GM12873 (cell line): Measurements from ENCODE around the gene SUSD1.

ENCODE experiments used
- TF ChIP-seq, protein P1 (sequence below): IDR thresholded peaks from 2 replicates; pipeline ENCODE4 v1.5.1; 2012; ENCODE audit warnings: low read depth, mild to moderate bottlenecking, moderate library complexity, low read length, control low read depth; ENCODE audit not compliant: insufficient read depth; ENCODE audit errors: missing control alignments

SUSD1 gene

DNA sequence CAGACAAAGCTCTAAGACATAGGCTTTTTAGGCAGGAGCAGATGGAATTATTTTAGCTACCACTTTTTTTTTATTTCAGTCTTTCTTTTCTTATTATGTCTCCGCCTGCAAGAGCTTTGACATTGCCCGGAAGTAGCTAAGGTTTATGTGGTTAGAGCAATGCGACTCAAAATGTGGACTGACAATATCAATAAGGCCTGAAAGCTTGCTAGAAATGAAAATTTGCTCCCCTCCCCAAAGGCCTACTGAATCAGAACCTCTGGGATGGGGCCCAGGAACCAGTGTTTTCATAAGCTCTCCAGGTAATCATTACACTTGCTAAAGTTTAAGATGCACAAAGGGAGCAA, 81.3 kb downstream of the SUSD1 start:
- TF ChIP-seq, protein P1, sequence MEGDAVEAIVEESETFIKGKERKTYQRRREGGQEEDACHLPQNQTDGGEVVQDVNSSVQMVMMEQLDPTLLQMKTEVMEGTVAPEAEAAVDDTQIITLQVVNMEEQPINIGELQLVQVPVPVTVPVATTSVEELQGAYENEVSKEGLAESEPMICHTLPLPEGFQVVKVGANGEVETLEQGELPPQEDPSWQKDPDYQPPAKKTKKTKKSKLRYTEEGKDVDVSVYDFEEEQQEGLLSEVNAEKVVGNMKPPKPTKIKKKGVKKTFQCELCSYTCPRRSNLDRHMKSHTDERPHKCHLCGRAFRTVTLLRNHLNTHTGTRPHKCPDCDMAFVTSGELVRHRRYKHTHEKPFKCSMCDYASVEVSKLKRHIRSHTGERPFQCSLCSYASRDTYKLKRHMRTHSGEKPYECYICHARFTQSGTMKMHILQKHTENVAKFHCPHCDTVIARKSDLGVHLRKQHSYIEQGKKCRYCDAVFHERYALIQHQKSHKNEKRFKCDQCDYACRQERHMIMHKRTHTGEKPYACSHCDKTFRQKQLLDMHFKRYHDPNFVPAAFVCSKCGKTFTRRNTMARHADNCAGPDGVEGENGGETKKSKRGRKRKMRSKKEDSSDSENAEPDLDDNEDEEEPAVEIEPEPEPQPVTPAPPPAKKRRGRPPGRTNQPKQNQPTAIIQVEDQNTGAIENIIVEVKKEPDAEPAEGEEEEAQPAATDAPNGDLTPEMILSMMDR, result no peak

DNA sequence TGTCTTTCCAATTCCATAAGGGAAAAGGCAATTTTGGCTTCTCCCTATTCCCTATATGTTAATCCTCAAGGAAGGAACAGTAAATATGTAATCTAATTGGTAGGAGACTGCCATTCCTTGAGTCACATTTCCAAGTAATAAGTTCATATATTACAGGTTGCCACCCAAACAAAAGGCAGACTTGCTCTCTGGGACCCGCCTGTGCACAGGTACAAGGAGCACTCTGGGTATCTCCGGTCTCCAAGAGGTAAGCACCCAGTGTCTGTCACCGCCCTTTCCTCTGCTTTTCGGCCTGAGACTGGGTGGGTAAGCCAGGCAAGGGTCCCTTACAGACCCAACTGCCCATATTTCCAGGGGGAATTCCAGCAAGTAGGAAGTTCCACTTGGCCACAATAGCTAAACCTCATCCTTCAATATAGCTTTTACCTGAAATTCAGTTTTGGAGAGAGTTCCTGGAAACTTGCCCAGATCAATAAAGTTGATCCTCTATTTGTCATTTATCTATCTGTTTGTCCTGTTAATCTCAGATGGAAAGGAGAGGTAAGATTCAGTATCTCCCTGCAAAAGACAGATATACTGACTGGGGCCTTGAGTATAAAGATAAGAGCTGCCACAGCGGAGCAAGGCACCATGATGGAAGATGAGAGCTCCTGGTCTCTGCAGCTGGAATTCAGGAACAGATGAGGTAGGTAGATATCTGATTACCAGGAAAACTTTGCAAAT, 81.8 kb downstream of the SUSD1 start:
- TF ChIP-seq, protein P1, result no peak

DNA sequence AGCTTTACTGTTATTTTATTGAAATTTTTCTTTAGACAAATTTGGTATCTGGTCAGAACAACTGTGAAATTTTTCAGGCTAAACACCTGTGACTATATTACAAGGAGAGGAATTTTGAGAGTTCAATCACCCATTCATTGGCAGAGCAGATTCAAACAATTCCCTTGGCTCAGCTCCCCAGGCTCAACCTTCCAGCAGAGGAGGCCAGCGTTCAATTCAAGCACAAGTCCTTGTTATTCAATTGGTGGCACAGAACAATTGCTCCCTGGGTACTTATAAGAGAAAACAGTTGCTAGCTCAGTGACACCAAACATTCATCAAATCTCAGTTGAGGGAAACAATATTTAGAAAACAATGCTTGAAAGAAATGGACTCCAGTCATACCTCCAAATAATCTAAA, 83.3 kb downstream of the SUSD1 start:
- TF ChIP-seq, protein P1, result peak; percentile 47

- TF ChIP-seq, protein P1, result no peak
These were observed 87.6 kb downstream of the SUSD1 start for GRCh38 chr9:112087506-112087905.

GRCh38 chr9:112086627-112087026, 88.5 kb downstream of the SUSD1 start:
- TF ChIP-seq, protein P1, result peak; percentile 63

DNA sequence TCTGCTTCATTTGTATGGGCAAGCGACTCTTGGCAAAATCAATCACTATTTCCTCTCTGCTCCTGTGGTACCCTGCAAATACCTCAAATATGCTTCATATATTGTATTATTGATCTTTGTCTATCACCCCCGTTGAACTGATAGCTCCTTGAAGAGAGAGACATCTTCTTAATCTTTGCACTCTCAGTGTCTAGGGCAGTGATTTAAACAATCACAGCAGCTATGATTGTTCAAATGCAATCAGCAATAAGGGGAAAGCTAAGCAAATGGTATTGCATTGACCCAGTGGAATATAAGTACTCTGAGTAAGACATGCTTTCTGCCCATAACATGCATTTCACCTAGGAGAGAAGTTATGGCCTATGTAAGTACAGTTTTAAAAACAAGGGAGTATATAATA, 90.2 kb downstream of the SUSD1 start:
- TF ChIP-seq, protein P1, result no peak

DNA sequence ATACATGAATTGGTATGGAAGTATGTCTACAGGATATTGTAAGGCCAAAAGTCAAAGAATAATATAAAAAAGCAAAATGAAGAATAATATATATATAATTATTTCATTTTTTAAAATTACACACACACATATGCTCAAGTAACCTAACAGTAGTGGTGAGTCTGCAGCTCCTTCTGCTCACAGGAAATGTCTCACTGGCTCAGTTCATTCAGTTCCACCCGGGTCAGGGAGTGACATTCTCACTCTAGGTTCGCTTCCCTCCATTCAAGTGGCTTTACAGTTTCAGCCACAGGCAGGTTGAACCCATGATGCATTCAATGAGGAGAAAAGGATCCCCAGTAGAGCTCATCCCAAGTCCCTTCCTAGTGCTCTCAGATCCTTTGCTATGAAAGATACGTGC, 90.8 kb downstream of the SUSD1 start:
- TF ChIP-seq, protein P1, result no peak
